HG03558 (cell line): ENCODE data around the gene ABHD17A.
"Not testable (repeated sequence)": the region's sequence is repeated elsewhere in the genome, so short reads cannot be mapped to it uniquely, and the experiment has no call there.

Experiments
- ATAC-seq: cut with Tn5 transposase; IDR thresholded peaks from one replicate; pipeline ENCODE4 v1.9.1; 2021; ENCODE audit warnings: moderate number of reproducible peaks; ENCODE audit not compliant: unreplicated experiment; ENCODE audit errors: extremely low read depth

The ABHD17A gene

DNA sequence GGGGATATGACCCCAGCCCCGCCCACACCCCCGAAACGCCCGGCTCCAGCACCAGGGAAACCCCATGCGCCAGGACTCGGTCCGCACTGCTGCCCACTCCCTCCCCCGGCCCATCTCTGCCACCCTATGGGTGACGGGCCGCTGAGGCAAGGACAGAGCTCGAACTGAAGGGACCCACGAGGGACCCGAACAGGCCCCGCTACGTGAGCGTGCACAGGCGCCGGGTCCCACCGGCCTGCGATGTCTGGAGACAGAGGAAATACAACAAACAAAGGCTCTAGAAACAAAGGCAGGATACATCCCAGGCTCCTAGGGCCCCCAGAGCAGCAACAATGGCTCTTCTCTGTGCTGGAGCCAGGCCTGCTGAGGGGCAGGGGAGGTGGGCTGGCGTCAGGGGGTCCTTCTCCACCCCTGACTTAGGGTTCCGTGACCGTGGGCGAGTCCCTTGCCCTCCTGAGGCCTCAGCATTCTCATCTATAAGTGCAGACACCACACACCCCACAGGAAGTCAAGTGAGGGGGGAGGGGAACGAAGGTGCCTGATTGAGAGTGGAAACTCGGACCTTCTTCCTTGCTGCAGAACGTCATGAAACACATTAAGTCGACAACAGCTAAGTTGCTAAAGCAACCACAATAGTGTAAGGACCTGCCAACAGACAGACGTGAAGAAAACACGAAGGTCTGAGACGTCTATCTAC lies 3.1 kb downstream of the ABHD17A start:
- no peak for ATAC-seq

DNA sequence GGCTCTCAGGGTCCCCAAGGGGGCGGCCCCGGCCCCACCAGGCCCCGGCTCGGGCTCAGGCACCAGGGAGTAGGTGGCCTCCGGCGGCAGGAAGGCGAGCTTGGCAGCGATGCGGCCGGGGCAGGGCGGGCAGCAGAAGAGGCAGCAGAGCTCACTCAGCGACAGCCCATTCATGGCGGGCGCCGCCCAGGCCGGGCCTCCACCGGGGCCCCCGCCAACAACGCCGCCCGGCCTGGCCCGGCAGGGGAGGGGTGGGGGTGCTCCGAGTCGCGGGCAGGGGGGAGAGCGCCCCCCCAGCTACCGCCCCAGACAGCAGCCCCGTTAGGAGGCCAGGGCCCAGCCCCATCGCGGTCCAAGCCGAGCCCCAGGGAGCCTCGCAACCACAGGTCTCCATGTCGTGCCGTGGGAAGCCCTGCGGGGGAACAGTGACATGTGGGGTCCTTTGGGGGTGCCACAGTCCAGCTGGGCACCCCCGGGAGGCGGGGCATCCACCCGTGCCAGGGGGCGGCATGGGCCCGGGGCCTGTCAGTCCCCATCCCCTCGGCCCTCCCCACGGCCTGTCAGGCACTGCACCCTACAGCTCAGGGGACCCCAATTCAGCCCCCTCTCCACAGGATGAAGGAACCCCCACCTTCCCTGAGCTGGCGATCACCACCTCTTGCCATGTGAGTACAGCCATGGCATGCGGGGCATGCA lies 3.8 kb downstream of the ABHD17A start:
- not testable (repeated sequence) for ATAC-seq

DNA sequence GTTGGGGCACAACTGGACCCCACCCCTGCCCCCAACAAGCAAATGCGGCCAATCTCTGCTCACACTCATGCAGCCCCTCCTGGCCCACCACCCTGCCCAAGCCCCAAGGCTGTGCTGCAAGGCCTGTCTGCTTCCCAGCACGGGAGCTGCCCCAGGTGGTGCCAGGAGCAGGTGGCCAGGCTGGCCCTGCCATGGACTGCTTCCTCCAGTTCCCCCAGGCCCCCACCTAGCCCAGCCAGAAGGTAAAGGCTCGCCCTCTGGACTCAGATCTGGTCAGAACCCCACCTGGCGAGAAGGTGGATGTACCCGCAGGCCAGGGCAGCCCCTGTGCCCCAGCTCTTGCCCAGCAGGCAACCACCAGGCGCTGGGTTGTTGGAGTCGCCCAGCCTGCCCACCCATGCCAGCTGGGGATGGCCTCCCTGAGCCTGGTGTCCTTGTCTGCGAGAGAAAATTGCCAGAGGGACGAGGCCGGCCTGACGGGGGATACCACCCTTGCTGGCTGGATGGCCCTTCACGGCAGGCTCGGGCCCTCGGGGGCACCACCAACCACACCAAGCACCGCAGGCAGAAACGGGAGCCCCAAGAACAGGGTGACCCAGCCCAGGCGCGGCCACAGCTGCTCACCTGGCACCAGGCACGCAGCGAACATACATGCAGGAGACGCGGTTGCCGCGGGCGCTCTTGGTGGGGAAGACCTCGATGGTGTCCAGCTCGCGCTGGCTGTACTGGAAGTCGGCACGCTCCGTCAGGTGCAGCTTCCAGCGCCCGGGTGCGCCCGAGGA lies 4.5 kb downstream of the ABHD17A start:
- ATAC-seq = no peak

DNA sequence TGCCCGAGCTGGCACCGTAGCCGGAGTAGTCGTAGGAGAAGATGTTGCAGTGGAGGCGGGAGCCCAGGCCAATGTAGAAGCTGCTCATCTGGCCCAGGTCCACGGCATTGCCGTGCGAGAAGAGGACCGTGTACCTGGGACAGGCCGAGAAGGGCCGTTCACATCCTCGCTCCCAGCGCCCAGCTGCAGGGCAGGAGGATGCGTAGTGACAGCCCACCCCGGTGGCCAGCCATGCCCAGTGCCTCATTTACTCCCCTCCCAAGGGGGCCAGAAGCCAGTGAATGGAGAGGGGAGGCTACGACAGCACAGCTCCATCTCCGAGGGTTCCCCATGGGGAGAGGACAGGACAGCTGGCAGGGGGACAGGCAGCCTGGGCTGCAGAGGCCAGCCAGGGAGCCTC lies 5.3 kb downstream of the ABHD17A start:
- ATAC-seq = not testable (repeated sequence)

DNA sequence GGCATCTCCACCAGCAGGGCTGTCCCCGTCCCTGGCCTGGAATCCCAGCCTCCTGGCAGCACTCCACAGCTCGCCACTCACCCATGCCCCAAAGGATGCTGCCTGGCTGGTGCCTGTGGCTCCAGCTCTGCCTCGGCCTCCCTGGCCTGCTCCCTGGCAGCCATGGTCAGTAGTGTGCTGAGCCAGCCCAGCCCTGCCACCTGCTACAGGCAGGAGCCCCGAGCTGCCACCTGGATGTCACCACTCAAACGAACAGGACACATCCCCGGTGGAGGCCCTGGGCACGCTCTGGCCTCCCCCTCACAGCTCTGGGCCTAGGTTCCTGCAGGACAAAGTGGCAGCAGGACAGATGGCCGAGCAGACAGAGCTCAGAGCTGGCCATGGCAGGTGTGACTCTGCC lies 6.7 kb downstream of the ABHD17A start:
- ATAC-seq = not testable (repeated sequence)

DNA sequence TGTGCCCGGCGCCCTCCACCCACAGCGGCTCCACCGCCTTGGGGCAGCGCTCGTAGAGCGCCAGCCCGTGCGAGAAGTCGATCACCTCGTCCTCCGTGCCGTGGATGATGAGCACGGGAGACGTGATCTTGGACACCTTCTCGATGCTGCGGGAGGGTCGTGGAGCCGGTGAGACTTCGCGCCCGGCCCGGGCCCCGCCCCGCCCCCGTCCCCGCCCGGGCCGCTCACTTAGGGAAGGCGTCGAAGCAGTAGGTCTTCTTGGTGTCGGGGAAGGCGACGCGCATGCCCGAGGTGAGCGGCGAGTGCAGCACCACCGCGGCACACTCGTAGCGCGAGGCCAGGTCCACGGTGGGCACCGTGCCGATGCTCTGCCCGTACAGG lies 8.0 kb downstream of the ABHD17A start:
- not testable (repeated sequence) for ATAC-seq

DNA sequence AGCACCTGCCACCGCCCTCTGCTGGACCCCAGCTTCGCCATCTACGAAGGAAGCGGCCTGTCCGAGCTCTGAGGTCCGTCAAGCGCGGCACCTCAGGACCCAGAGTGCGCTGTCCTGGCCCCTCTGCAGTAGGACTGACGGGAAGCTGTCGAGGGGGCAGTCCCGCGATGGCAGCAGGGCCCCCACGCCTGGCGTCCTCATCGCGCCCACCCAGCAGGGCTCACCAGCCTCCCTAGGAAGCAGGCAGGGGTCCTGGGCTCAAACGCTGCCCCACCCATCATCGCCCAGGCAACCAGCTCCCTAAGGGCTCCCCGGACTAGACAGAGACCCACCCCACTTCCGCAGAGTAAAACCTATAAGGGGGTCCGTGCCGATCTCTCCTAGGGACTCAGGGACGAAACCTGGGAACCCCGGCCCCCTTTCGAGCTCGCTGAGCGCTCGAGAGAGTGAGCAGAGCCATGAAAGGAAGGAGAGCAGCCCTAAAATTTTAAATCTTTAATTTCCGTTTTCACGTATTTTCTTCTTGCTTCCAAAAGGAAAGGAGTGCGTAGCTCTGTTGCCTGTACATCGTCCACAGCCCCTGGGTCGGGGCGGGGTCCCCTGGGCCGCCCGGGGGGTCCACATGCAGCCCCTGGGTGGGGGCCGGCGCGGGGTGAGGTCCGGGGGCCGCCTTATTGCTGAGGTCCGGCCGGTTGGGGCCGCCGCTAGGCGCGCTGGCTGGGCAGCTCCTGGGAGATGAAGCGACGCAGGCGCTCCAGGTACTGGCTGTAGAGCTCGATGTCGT lies 8.6 kb downstream of the ABHD17A start:
- not testable (repeated sequence) for ATAC-seq

DNA sequence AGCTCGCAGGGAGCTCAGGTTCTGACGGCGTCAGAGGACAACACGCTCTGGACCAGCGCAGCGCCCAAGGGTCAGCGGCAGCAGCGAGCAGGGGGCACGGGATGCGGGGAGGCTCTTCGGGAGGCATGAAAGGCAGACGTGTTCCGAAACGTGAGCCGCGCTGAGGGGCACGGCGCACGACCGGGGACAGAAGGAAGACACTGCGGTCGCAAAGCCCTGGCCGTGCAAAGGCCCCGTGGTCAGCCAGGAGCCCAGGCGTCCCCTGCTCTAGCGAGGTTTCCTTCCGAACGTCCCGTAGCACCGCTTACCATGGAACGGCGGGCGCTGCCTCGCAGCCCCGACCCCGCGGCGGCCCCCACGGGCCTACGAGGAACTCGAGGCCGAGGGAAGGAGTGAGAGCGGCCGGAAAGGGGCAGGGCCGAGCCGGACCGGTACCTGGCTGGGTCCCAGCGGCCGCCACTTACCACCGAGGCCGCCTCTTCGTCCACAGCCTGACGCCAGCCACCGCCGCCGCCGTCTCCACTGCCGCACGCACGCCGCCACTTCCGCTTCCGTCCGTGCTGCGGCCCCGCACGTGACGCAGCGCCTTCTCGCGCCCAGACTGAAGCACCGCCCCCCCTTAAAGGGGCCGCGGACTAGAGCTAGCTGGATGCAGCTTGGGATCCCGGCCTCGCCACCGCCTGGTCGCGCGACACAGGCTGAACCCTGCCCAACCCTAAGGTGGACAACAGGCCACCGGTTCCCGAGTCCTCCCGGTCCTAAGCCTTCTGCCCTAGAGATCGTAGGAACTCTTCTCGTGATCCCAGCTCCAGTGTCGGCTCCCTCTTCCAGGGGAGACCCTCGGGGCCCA lies 9.4 kb downstream of the ABHD17A start:
- no peak for ATAC-seq

DNA sequence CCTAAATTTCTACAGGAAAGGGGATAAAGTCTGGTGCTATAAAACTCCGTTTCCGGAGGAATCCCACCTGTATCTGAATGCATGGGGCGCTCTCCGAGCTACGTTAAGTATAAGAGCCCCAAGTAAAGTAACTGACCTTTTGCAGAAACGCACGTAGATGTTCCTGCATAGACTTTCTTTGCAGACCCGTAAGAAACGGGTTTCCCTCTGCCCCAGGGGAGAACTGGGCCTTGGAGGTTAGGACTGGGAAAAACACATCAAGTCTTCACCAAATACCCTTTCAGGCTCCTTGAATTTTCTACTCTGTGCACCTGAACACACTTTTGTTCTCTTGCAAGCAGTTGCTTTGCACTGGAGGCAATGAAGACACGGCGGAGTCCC lies 10.0 kb downstream of the ABHD17A start:
- not testable (repeated sequence) for ATAC-seq

DNA sequence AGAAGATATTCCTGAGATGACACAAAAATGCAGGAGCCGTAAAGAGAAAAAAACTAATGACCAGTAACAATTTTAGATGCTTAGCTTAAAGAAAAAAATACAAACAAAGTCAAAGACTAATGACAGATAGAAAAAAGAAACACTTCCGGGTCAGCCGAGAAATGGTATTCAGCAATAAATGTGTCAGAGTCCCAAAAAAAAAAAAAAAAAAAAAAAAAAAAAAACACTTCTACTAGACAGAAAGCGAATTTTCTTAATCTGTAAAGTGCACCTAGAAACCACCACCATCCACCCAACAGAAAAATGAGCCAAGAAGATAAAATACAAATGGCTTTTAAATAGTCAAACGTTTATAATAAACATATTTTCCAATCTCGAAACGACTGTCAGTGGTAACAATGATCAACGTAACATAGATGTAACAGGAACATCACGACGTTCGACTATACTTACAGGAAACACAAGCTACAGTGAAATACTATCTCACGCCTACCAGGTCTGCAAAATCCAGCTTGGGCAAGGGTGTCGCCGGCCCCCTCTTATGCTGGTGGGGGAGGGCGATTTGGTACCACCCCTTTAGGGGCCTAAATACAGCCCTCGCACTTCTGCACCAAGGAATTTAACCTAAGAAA lies 10.6 kb downstream of the ABHD17A start:
- no peak for ATAC-seq

DNA sequence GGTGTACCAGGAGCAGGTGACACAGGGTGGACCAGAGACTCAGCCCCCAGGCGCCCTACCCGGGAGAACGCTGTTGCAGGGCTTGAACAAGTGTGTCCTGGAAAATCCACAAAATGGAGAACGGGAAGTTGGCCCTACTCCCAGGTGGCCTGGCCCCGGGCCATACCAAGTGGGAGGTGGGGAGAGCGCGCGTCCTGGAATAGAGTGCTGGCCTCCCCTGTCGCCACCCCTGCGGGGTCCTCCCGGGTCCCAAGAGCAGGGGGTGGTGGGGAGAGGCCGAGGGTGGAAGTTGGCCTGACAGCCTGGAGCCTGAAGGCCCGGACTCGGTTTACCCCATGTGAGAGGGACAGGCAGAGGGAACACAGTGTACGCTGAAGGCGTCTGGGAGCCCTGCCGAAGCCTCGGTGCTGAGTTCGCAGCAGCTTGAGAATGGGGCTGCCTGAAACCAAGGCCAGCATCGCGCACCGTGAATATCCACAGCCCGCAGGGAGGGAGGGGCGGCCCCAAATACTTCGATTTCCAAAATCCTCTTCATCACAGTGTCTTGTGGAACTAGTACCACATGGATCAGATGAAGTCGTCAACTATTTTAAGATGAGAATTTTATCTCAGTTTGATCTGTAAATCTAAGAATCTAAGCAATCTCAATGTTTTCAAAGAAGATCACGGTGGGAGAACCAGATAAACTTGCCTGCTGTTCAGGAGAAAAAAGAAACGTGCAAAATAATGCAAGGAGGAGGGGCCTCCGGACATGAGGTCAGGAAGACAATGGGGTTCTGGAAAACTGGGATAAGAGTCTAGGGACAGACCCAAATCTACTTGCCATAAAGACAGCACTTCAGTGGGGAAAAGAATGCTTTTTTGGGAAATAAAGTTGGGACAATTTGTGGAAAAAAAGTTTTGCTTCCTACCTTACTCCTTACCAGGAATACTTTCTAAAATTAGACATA lies 11.5 kb downstream of the ABHD17A start:
- no peak for ATAC-seq

DNA sequence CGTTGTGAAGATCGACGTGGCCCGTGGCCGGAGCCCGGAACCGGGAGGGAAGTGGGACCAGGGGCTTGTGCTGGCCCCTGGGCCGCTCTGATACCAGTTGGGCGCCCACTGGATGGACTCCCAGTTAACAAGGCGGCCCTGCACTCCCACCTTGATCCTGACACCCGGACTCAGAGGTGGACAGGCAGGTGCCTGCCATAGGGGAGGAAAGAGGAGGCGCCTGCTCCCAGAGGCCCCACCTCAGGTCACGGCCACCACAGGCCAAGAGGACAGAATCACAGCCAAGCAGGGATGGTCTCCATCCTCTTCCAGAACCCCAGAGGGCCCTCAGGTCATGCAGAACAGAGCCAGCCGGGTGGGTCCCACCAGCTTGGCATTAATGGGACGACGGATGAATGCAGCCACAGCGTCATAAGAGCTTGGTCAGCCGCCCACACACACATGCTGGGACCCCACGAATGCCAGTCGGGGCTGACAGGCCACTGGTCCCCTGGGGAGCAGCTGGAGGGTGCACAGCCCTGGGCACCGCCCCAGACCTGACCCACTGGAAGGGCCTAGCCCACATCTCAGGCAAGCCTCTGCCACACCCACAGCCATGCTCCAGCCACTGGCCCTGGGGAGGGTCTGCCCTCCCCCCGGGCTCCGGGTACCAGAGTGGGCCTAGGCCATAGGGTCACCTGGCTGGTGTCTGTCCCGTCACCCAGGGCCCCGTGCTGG lies 12.3 kb downstream of the ABHD17A start:
- no peak for ATAC-seq

DNA sequence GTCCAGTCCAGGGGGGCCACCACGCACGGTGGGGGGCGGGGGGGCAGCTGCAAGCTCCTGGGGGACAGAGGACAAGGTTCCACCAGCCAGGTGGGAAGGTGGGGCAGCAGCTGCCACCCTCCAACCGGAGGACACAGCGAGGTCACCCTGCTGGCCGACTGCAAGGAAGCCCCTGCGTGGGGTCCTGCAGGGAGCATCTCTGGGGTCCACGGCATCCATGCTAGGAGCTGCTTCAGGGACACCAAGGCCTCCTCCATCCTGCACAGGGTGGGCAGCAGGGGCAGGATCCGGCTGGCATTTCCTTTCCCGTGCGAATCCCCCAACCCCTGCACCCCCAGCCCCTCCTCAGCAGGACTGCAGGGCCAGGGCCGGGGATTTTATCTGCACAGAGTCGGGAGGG lies 13.7 kb downstream of the ABHD17A start:
- ATAC-seq = no peak

DNA sequence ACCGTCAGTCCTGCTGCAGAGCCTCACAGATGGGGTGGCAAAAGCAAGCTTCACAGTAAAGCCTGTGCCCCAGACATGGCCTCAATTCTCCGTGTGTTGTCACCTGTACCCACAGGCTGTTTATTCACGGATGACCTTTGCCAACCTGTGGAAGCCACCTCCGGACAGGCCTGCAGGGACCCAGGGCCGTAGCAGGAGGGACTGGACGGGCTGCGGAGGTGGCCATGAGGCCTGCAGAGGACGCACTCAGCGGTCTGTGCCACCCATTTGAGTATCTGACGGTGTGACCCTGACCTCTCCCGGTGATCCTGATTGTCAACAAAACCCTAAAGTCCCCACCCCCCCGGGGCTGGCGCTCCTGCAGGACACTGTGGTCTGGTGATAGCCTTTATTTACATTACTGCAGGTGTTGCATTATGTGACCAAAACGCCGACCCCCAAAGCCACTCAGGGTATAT lies 14.1 kb downstream of the ABHD17A start:
- no peak for ATAC-seq

DNA sequence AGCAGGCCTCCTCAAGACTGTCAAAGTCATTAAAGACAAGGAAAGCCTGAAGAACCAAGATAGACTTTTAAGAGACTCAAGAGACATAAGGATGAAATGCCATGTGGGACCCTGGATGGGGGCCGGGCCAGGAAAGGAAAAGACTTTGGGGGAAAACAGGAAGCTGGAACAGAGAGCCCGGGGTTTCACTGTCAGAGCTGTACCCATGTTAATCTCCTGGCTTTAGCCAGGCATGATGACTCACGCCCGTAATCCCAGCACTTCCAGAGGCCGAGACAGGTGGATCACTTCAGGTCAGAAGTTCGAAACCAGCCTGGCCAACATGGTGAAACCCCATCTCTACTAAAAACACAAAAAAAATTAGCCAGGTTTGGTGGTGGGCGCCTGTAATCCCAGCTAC lies 16.3 kb downstream of the ABHD17A start:
- ATAC-seq = no peak

DNA sequence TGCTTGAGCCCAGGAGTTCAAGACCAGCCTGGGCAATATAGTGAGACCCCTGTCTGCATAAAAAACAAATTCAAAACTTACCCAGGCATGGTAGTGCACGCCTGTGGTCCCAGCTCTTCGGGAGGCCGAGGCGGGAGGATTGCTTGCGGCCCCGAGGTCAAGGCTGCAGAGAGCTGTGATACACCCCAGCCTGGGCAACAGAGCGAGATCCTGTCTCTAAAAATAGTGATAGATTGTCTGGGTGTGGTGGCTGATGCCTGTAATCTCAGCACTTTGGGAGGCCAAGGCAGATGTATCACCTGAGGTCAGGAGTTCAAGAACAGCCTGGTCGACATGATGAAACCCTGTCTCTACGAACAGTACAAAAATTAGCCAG lies 18.0 kb downstream of the ABHD17A start:
- ATAC-seq = no peak

DNA sequence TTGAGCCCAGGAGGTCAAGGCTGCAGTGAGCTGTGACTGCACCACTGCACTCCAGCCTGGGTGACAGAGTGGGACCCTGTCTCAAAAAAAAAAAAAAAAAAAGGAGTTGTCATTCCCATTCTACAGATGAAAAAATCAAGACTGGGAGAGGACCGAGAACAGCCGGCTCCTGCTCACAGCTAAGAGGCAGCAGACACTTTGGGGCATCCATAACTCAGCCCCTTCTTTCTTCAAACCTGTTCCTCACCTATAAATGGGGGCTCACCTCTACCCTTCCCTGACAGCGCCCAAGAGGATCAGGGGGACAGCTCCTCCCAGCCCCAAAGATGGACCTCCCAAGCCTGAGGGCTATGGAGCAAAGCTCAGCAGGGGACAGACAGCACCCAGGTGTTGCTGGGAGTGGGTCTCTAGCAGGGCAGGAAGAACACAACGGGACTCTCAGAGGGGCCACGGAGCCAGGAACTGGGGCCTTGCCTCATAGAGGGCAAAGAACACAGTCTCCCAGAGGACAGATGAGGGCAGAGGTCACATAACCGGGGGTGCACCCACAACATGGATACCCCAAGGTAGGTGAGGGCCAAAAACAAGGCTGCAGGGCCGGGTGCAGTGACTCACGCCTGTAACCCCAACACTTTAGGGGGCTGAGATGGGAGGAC lies 18.5 kb downstream of the ABHD17A start:
- no peak for ATAC-seq
